ENCODE measurements around the gene SORCS3. TPM values are rescaled to one million over a fixed set of nuclear protein-coding genes. Genes with fewer than 3 reads are reported as not detected.

SORCS3 gene
- total RNA-seq, 1 experiment from 2014 or later = not detected

GRCh38 chr10:104921763-104922162 lies 280.7 kb downstream of the SORCS3 start:
- no peak overlapping the region for H3K27ac ChIP-seq (ENCODE audit: low read depth, low read length)
- H3K9ac ChIP-seq (ENCODE audit: low read length) = no peak overlapping the region
- BruUV-seq (replicated peaks) = no TSS peak
- no peaks in the 10 kb centered on the region for H3K79me2 ChIP-seq (ENCODE audit: insufficient read depth, low read length)
- no peaks in the 10 kb centered on the region for H3K9me2 ChIP-seq (ENCODE audit: insufficient read depth)
- DNase-seq (ENCODE audit: low read depth, low spot score) (no peak), ATAC-seq (no peak)
- no peak overlapping the region for H2AFZ ChIP-seq (ENCODE audit: low read depth, low read length, poor library complexity, severe bottlenecking)
- H3K4me3 ChIP-seq (replicated peaks in 1 of 2; ENCODE audit: low read depth in 1 of 2, low read length in 2 of 2) = no peak overlapping the region
- ChIA-PET CTCF (no interaction called here), POLR2A (no interaction called here), RAD21 (ENCODE audit: low non-redundant PET in 1 of 2, low total read pairs in 2 of 2, uncharacterized antibody in 2 of 2, unreplicated experiment in 2 of 2) (no interaction called here)
- no peaks in the 10 kb centered on the region for H4K20me1 ChIP-seq (ENCODE audit: insufficient read depth)
- no peaks in the 10 kb centered on the region for H3K36me3 ChIP-seq (ENCODE audit: control insufficient read depth in 1 of 2, insufficient read depth in 2 of 2, low read length in 2 of 2)
- intact Hi-C loops (cut with micrococcal nuclease) = no loop called here
- H3K4me1 ChIP-seq (ENCODE audit: control insufficient read depth in 1 of 2, insufficient read depth in 2 of 2, low read length in 2 of 2) = no peaks in the 10 kb centered on the region
- no peak for TF ChIP-seq POLR2AphosphoS5 (IDR thresholded peaks at IDR 0.05; ENCODE audit: low read depth, low read length)
- no peak for TF ChIP-seq ELF1 (IDR thresholded peaks at IDR 0.05; ENCODE audit: borderline replicate concordance, low read depth)
- no peak for TF ChIP-seq CEBPB (IDR thresholded peaks at IDR 0.05; ENCODE audit: low read depth)
- TF ChIP-seq SP1 (IDR thresholded peaks at IDR 0.05; ENCODE audit: low read depth) = no peak
- TF ChIP-seq REST (IDR thresholded peaks at IDR 0.05; ENCODE audit: low read depth) = no peak
- no peak for TF ChIP-seq EZH2 (IDR thresholded peaks at IDR 0.05)
- no peak overlapping the region for H3K4me2 ChIP-seq (ENCODE audit: low read length)
- no peaks in the 10 kb centered on the region for H3K9me3 ChIP-seq (ENCODE audit: control insufficient read depth in 1 of 2, insufficient read depth in 1 of 2, low read depth in 1 of 2, low read length in 2 of 2)
- H3K27me3 ChIP-seq (ENCODE audit: insufficient read depth, low read length) = peaks cover 63% of the 10 kb centered on the region

GRCh38 chr10:104922810-104923209 lies 281.7 kb downstream of the SORCS3 start:
- no peaks in the 10 kb centered on the region for H4K20me1 ChIP-seq (ENCODE audit: insufficient read depth)
- H3K4me1 ChIP-seq (ENCODE audit: control insufficient read depth in 1 of 2, insufficient read depth in 2 of 2, low read length in 2 of 2) = no peaks in the 10 kb centered on the region
- intact Hi-C loops (cut with micrococcal nuclease) = no loop called here
- ChIA-PET RAD21 (ENCODE audit: low non-redundant PET in 1 of 2, low total read pairs in 2 of 2, uncharacterized antibody in 2 of 2, unreplicated experiment in 2 of 2) (no interaction called here), POLR2A (no interaction called here), CTCF (interaction anchor here (0.9 to 3.8 kb wide), 2 partner anchors 16 to 154 kb away, joined by 3 to 26 read pairs; no protein-coding TSS in a partner anchor)
- H3K9me2 ChIP-seq (ENCODE audit: insufficient read depth) = no peaks in the 10 kb centered on the region
- H3K27me3 ChIP-seq (ENCODE audit: insufficient read depth, low read length) = peaks cover 62% of the 10 kb centered on the region
- no peak overlapping the region for H3K27ac ChIP-seq (ENCODE audit: low read depth, low read length)
- no peak overlapping the region for H3K4me2 ChIP-seq (ENCODE audit: low read length)
- no peak overlapping the region for H3K4me3 ChIP-seq (replicated peaks in 1 of 2; ENCODE audit: low read depth in 1 of 2, low read length in 2 of 2)
- H3K36me3 ChIP-seq (ENCODE audit: control insufficient read depth in 1 of 2, insufficient read depth in 2 of 2, low read length in 2 of 2) = no peaks in the 10 kb centered on the region
- H3K9ac ChIP-seq (ENCODE audit: low read length) = no peak overlapping the region
- BruUV-seq (replicated peaks) = no TSS peak
- H3K9me3 ChIP-seq (ENCODE audit: control insufficient read depth in 1 of 2, insufficient read depth in 1 of 2, low read depth in 1 of 2, low read length in 2 of 2) = no peaks in the 10 kb centered on the region
- no peak overlapping the region for H2AFZ ChIP-seq (ENCODE audit: low read depth, low read length, poor library complexity, severe bottlenecking)
- DNase-seq (ENCODE audit: low read depth, low spot score) = no peak
- no peaks in the 10 kb centered on the region for H3K79me2 ChIP-seq (ENCODE audit: insufficient read depth, low read length)
- no peak for ATAC-seq
- no peak for TF ChIP-seq ZBTB33 (IDR thresholded peaks at IDR 0.05; ENCODE audit: extremely low read depth, insufficient replicate concordance, low read length)
- TF ChIP-seq POLR2AphosphoS5 (IDR thresholded peaks at IDR 0.05; ENCODE audit: low read depth, low read length) = no peak
- TF ChIP-seq RAD21 (IDR thresholded peaks at IDR 0.05; ENCODE audit: low read depth) = no peak
- TF ChIP-seq JUND (IDR thresholded peaks at IDR 0.05) = no peak
- no peak for TF ChIP-seq ELF1 (IDR thresholded peaks at IDR 0.05; ENCODE audit: borderline replicate concordance, low read depth)
- TF ChIP-seq ZFX (IDR thresholded peaks at IDR 0.05) = no peak
- TF ChIP-seq CBX3 (IDR thresholded peaks at IDR 0.05; ENCODE audit: low read depth) = no peak
- TF ChIP-seq MAX (IDR thresholded peaks at IDR 0.05) = no peak
- no peak for TF ChIP-seq FOSL1 (IDR thresholded peaks at IDR 0.05; ENCODE audit: low read depth)
- no peak for TF ChIP-seq POLR2A (IDR thresholded peaks at IDR 0.05; ENCODE audit: borderline replicate concordance, extremely low read depth, insufficient read depth, insufficient read length)
- TF ChIP-seq EZH2phosphoT487 (IDR thresholded peaks at IDR 0.05; ENCODE audit: borderline replicate concordance) = no peak
